Activated CD4-positive, alpha-beta memory T cell treated with anti-CD3 and anti-CD28 coated beads for 36 hours (primary cell): ENCODE measurements around the gene SERBP1. TPM values are rescaled to one million over a fixed set of nuclear protein-coding genes. Genes with fewer than 3 reads are reported as not detected.
"Not testable (repeated sequence)": the region's sequence is repeated elsewhere in the genome, so short reads cannot be mapped to it uniquely, and the experiment has no call there.

Source experiments
- CTCF ChIA-PET: fragments of 350-600 bp; sonication (Branson Sonifier 250); formaldehyde crosslinking; loops from one replicate; lab custom pipeline; 2021; ENCODE audit warnings: antibody characterized with exemption, inconsistent platforms; lab: Charles Lee
- POLR2A ChIA-PET: fragments of 350-600 bp; sonication (Branson Sonifier 250); formaldehyde crosslinking; loops from one replicate; lab custom pipeline; 2021; ENCODE audit warnings: antibody characterized with exemption; lab: Charles Lee
- DNase-seq: peaks from one replicate; pipeline ENCODE4 v3.0.0-alpha.2; 2020
- H3K27ac Mint-ChIP-seq: one replicate; pipeline ENCODE4 v1.8.0; 2021; ENCODE audit warnings: mixed read lengths
- H3K27me3 Mint-ChIP-seq: one replicate; pipeline ENCODE4 v1.8.0; 2021; ENCODE audit warnings: mixed read lengths
- H3K36me3 Mint-ChIP-seq: one replicate; pipeline ENCODE4 v1.8.0; 2021; ENCODE audit warnings: mixed read lengths
- H3K4me1 Mint-ChIP-seq: one replicate; pipeline ENCODE4 v1.8.0; 2021; ENCODE audit warnings: low read depth, mixed read lengths
- H3K4me3 Mint-ChIP-seq: one replicate; pipeline ENCODE4 v1.8.0; 2021; ENCODE audit warnings: mild to moderate bottlenecking, mixed read lengths
- H3K9me3 Mint-ChIP-seq: one replicate; pipeline ENCODE4 v1.8.0; 2021; ENCODE audit warnings: mixed read lengths
- intact Hi-C: fragments of 100-400 bp; cut with micrococcal nuclease; formaldehyde crosslinking; loops from one replicate; pipeline ENCODE4 v1.15.1; 2023
- total RNA-seq, 2 experiments: library from RNA; stranded (reverse); gene quantifications; one replicate each; pipeline ENCODE4 v1.2.3, GENCODE V29; 2021

SERBP1 gene
- total RNA-seq, 2 experiments from 2014 or later = 388 to 398 TPM

- ChIA-PET POLR2A (interaction anchor here (0.9 to 2.9 kb wide), 4 partner anchors 30 to 99 kb away, joined by 3 to 6 read pairs (median 4); no protein-coding TSS in a partner anchor), CTCF (interaction anchor here (0.6 to 0.8 kb wide), 2 partner anchors 99 to 161 kb away, joined by 3 read pairs; no protein-coding TSS in a partner anchor)
- DNase-seq = no peak
- Mint-ChIP-seq H3K27me3 (no peaks in the 10 kb centered on the region), H3K4me3 (no peak overlapping the region), H3K4me1 (peaks cover 20% of the 10 kb centered on the region), H3K9me3 (no peaks in the 10 kb centered on the region), H3K36me3 (peaks cover 36% of the 10 kb centered on the region), H3K27ac (no peak overlapping the region)
- intact Hi-C loops = loop anchor here (10.0 kb wide), 1 partner anchor 167 kb away; no protein-coding TSS in a partner anchor
Measured at GRCh38 chr1:67401443-67401842, 28.8 kb downstream of the SERBP1 start.

- ChIA-PET POLR2A (interaction anchor here (0.7 to 2.9 kb wide), 2 partner anchors 31 to 61 kb away, joined by 3 to 6 read pairs; no protein-coding TSS in a partner anchor), CTCF (interaction anchor here (0.8 kb wide), 1 partner anchor 28 kb away, joined by 5 read pairs; no protein-coding TSS in a partner anchor)
- not testable (repeated sequence) for H3K9me3 Mint-ChIP-seq, H3K4me3 Mint-ChIP-seq, H3K27me3 Mint-ChIP-seq
- H3K4me1 Mint-ChIP-seq = peaks cover 20% of the 10 kb centered on the region
- peaks cover 45% of the 10 kb centered on the region for H3K36me3 Mint-ChIP-seq
- peak overlapping the region; percentile 64 for H3K27ac Mint-ChIP-seq
- peak; percentile 89 for DNase-seq
- intact Hi-C loops = loop anchor here (1.0 to 10.0 kb wide), 6 partner anchors 30 to 284 kb away; partner anchors contain the start of gene SERBP1
Measured at GRCh38 chr1:67400029-67400786, 30.0 kb downstream of the SERBP1 start.

- H3K27ac Mint-ChIP-seq = peak overlapping the region; percentile 64
- intact Hi-C loops = loop anchor here (5.0 kb wide), 1 partner anchor 47 kb away; no protein-coding TSS in a partner anchor
- H3K4me3 Mint-ChIP-seq = no peak overlapping the region
- no peaks in the 10 kb centered on the region for H3K9me3 Mint-ChIP-seq
- H3K4me1 Mint-ChIP-seq = peaks cover 20% of the 10 kb centered on the region
- ChIA-PET CTCF (interaction anchor here (0.8 to 2.2 kb wide), 2 partner anchors 27 to 186 kb away, joined by 5 to 10 read pairs; no protein-coding TSS in a partner anchor), POLR2A (interaction anchor here (0.7 to 2.9 kb wide), 3 partner anchors 32 to 73 kb away, joined by 3 to 6 read pairs (median 3); no protein-coding TSS in a partner anchor)
- DNase-seq = no peak
- no peaks in the 10 kb centered on the region for H3K27me3 Mint-ChIP-seq
- H3K36me3 Mint-ChIP-seq = peaks cover 44% of the 10 kb centered on the region
Measured at GRCh38 chr1:67399199-67399993, 30.8 kb downstream of the SERBP1 start.

- DNase-seq = no peak
- POLR2A ChIA-PET = interaction anchor here (0.7 kb wide), 1 partner anchor 11 kb away, joined by 3 read pairs; no protein-coding TSS in a partner anchor
- Mint-ChIP-seq H3K4me3 (no peak overlapping the region), H3K9me3 (no peaks in the 10 kb centered on the region), H3K4me1 (peaks cover 15% of the 10 kb centered on the region), H3K36me3 (peaks cover 67% of the 10 kb centered on the region), H3K27ac (no peak overlapping the region), H3K27me3 (no peaks in the 10 kb centered on the region)
- intact Hi-C loops = no loop called here
- CTCF ChIA-PET = no interaction called here
Measured at GRCh38 chr1:67394548-67394947, 35.7 kb downstream of the SERBP1 start.

GRCh38 chr1:67393737-67394136 is 36.5 kb downstream of the SERBP1 start:
- H3K4me3 Mint-ChIP-seq = no peak overlapping the region

GRCh38 chr1:67393240-67393639 is 37.0 kb downstream of the SERBP1 start:
- Mint-ChIP-seq H3K27me3 (no peaks in the 10 kb centered on the region), H3K4me3 (no peak overlapping the region), H3K4me1 (peaks cover 6% of the 10 kb centered on the region), H3K27ac (no peak overlapping the region), H3K36me3 (peaks cover 62% of the 10 kb centered on the region), H3K9me3 (no peaks in the 10 kb centered on the region)
- intact Hi-C loops = no loop called here
- CTCF ChIA-PET = no interaction called here
- POLR2A ChIA-PET = no interaction called here
- DNase-seq = no peak

More at GRCh38 chr1:67393737-67394136, 36.5 kb downstream of the SERBP1 start:
- DNase-seq = no peak
- Mint-ChIP-seq H3K9me3 (no peaks in the 10 kb centered on the region), H3K36me3 (peaks cover 65% of the 10 kb centered on the region), H3K27ac (no peak overlapping the region), H3K27me3 (no peaks in the 10 kb centered on the region), H3K4me1 (peaks cover 7% of the 10 kb centered on the region)
- CTCF ChIA-PET = no interaction called here
- POLR2A ChIA-PET = no interaction called here
- intact Hi-C loops = no loop called here

- Mint-ChIP-seq H3K27ac (no peak overlapping the region), H3K9me3 (peaks cover 5% of the 10 kb centered on the region), H3K27me3 (no peaks in the 10 kb centered on the region), H3K4me1 (peaks cover 6% of the 10 kb centered on the region), H3K4me3 (no peak overlapping the region), H3K36me3 (peaks cover 57% of the 10 kb centered on the region)
- ChIA-PET POLR2A (interaction anchor here (1.3 kb wide), 1 partner anchor 34 kb away, joined by 7 read pairs; no protein-coding TSS in a partner anchor), CTCF (interaction anchor here (0.5 to 1.7 kb wide), 2 partner anchors 176 to 459 kb away, joined by 3 to 4 read pairs; no protein-coding TSS in a partner anchor)
- no peak for DNase-seq
- intact Hi-C loops = no loop called here
Measured at GRCh38 chr1:67390041-67390887, 39.9 kb downstream of the SERBP1 start.

- no peak for DNase-seq
- ChIA-PET POLR2A (no interaction called here), CTCF (no interaction called here)
- H3K27ac Mint-ChIP-seq = no peak overlapping the region
- peaks cover 33% of the 10 kb centered on the region for H3K9me3 Mint-ChIP-seq
- intact Hi-C loops = no loop called here
- no peaks in the 10 kb centered on the region for H3K4me1 Mint-ChIP-seq
- peaks cover 75% of the 10 kb centered on the region for H3K36me3 Mint-ChIP-seq
- no peak overlapping the region for H3K4me3 Mint-ChIP-seq
- H3K27me3 Mint-ChIP-seq = no peaks in the 10 kb centered on the region
Measured at GRCh38 chr1:67383999-67384638, 46.1 kb downstream of the SERBP1 start.

GRCh38 chr1:67382292-67382691 is 47.9 kb downstream of the SERBP1 start:
- CTCF ChIA-PET = interaction anchor here (1.6 kb wide), 1 partner anchor 118 kb away, joined by 5 read pairs; no protein-coding TSS in a partner anchor
- Mint-ChIP-seq H3K4me1 (no peaks in the 10 kb centered on the region), H3K27me3 (no peaks in the 10 kb centered on the region), H3K9me3 (peaks cover 33% of the 10 kb centered on the region), H3K27ac (no peak overlapping the region), H3K4me3 (no peak overlapping the region), H3K36me3 (peaks cover 71% of the 10 kb centered on the region)
- POLR2A ChIA-PET = no interaction called here
- no peak for DNase-seq
- intact Hi-C loops = no loop called here

GRCh38 chr1:67381154-67381553 is 49.0 kb downstream of the SERBP1 start:
- no peaks in the 10 kb centered on the region for H3K27me3 Mint-ChIP-seq
- no peak overlapping the region for H3K27ac Mint-ChIP-seq
- CTCF ChIA-PET = interaction anchor here (1.6 kb wide), 1 partner anchor 119 kb away, joined by 5 read pairs; no protein-coding TSS in a partner anchor
- intact Hi-C loops = no loop called here
- no peak overlapping the region for H3K4me3 Mint-ChIP-seq
- peaks cover 77% of the 10 kb centered on the region for H3K36me3 Mint-ChIP-seq
- no peak for DNase-seq
- H3K4me1 Mint-ChIP-seq = no peaks in the 10 kb centered on the region
- POLR2A ChIA-PET = no interaction called here
- peaks cover 33% of the 10 kb centered on the region for H3K9me3 Mint-ChIP-seq

GRCh38 chr1:67377253-67377652 is 52.9 kb downstream of the SERBP1 start:
- POLR2A ChIA-PET = no interaction called here
- Mint-ChIP-seq H3K4me1 (no peaks in the 10 kb centered on the region), H3K36me3 (peaks cover 62% of the 10 kb centered on the region), H3K27me3 (no peaks in the 10 kb centered on the region), H3K27ac (no peak overlapping the region), H3K9me3 (no peaks in the 10 kb centered on the region), H3K4me3 (no peak overlapping the region)
- DNase-seq = no peak
- intact Hi-C loops = no loop called here
- CTCF ChIA-PET = no interaction called here
